Tibial nerve (tissue), 3 donors: ENCODE measurements around the gene NDUFA11.

ENCODE experiments used
- CTCF ChIP-seq, 5 experiments: fragments of 200-600 bp in 3 of 5; fragments of 450-650 bp in 2 of 5; sonication (generic) in 3 of 5; IDR thresholded peaks; one replicate each; pipeline ENCODE4 v1.5.1; 2016 to 2019; ENCODE audit warnings: antibody characterized with exemption in 5 of 5, mild to moderate bottlenecking in 3 of 5, moderate library complexity in 2 of 5
- POLR2A ChIP-seq, 2 donors: fragments of 450-650 bp; IDR thresholded peaks; one replicate each; pipeline ENCODE4 v1.6.1; 2017; ENCODE audit warnings: antibody characterized with exemption in 2 of 2, mild to moderate bottlenecking in 2 of 2, moderate library complexity in 2 of 2

GRCh38 chr19:5943623-5944022, 40.0 kb upstream of the NDUFA11 start:
- TF ChIP-seq CTCF (IDR thresholded peaks at IDR 0.05) (no peak), POLR2A (IDR thresholded peaks at IDR 0.05) (no peak)
